Mesothelial cell of epicardium (in vitro differentiated cells): ENCODE data around the gene HNRNPUL1. TPM values are rescaled to one million over a fixed set of nuclear protein-coding genes. Genes with fewer than 3 reads are reported as not detected.

Experiments used
- DNase-seq, 2 experiments: peaks; one replicate each; pipeline ENCODE4 v3.0.0; 2021; ENCODE audit warnings: low spot score in 2 of 2; ENCODE audit not compliant: unreplicated experiment in 2 of 2
- H3K27ac Mint-ChIP-seq: 2 replicates; pipeline ENCODE4 v1.8.0; 2021; ENCODE audit warnings: mixed read lengths
- H3K27me3 Mint-ChIP-seq: 2 replicates; pipeline ENCODE4 v1.8.0; 2021; ENCODE audit warnings: low read depth, mixed read lengths
- H3K36me3 Mint-ChIP-seq: 2 replicates; pipeline ENCODE4 v1.8.0; 2021; ENCODE audit warnings: mixed read lengths
- H3K4me1 Mint-ChIP-seq: 2 replicates; pipeline ENCODE4 v1.8.0; 2021; ENCODE audit warnings: mixed read lengths
- H3K4me3 Mint-ChIP-seq: 2 replicates; pipeline ENCODE4 v1.8.0; 2021; ENCODE audit warnings: mild to moderate bottlenecking, moderate library complexity, mixed read lengths
- H3K9me3 Mint-ChIP-seq: 2 replicates; pipeline ENCODE4 v1.8.0; 2021; ENCODE audit warnings: mixed read lengths
- CTCF ChIP-seq: fragments of 200-600 bp; sonication (generic); IDR thresholded peaks from one replicate; pipeline ENCODE4 v1.5.0; 2021; ENCODE audit warnings: antibody characterized with exemption; ENCODE audit not compliant: unreplicated experiment
- total RNA-seq: library from RNA; stranded (reverse); gene quantifications from 3 replicates; pipeline ENCODE4 v1.2.1, GENCODE V29; 2021

The HNRNPUL1 gene
- total RNA-seq, 1 donor from 2014 or later, result 246 TPM

GRCh38 chr19:41269571-41269970, 5.4 kb downstream of the HNRNPUL1 start:
- Mint-ChIP-seq H3K4me3 (no peak overlapping the region), H3K4me1 (peaks cover 26% of the 10 kb centered on the region), H3K27ac (no peak overlapping the region), H3K9me3 (no peaks in the 10 kb centered on the region), H3K27me3 (no peaks in the 10 kb centered on the region), H3K36me3 (peaks cover 27% of the 10 kb centered on the region)
- DNase-seq, result no peak
- TF ChIP-seq CTCF, result no peak

DNA sequence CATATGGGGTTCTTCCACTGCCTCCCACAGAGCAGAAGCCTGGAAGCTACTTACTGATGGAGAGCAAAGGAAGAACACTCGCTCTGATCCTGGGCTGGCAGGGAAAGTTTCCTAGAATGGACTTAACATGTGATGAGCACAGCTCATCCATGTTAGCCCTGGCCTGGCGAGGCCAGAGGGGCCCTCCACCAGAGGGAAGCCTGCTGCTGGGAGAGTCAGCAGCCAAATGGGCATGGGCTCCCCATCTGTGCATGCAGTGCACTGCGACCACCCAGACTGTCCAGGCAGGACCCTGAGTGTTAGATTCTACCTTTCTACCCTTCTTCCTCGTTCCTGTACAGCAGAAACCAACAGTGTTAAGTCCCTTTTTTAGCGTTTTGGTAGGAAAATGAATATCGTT, 8.9 kb downstream of the HNRNPUL1 start:
- peaks cover 46% of the 10 kb centered on the region for H3K36me3 Mint-ChIP-seq

DNA sequence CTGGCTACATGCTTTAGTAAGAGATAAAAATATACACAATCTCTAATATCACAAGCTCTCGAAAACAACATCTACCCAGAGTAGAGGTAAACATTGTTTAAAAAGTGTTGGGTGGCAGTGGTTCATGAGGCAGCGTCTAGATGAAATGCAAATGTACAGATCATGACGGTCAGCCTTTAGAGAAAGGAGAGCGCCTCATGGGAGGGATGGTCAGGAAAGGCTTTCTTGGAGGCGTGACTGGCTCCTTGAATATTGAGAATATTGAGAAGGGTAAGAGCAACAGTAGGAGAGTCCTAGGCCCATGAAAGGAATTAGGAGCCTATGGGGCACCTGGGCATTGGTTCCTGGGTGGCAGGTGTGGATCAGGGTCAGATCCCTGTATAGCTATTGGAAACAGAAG, 10.6 kb downstream of the HNRNPUL1 start:
- H3K4me3 Mint-ChIP-seq, result no peak overlapping the region
- no peak overlapping the region for H3K27ac Mint-ChIP-seq
- no peaks in the 10 kb centered on the region for H3K4me1 Mint-ChIP-seq
- peaks cover 59% of the 10 kb centered on the region for H3K36me3 Mint-ChIP-seq
- no peak for DNase-seq
- H3K9me3 Mint-ChIP-seq, result no peaks in the 10 kb centered on the region
- no peak for TF ChIP-seq CTCF
- no peaks in the 10 kb centered on the region for H3K27me3 Mint-ChIP-seq

More for the DNA sequence above, 8.9 kb downstream of the HNRNPUL1 start:
- DNase-seq, result no peak
- no peak overlapping the region for H3K27ac Mint-ChIP-seq
- H3K4me3 Mint-ChIP-seq, result no peak overlapping the region
- H3K9me3 Mint-ChIP-seq, result no peaks in the 10 kb centered on the region
- no peaks in the 10 kb centered on the region for H3K27me3 Mint-ChIP-seq
- no peaks in the 10 kb centered on the region for H3K4me1 Mint-ChIP-seq
- TF ChIP-seq CTCF, result no peak

DNA sequence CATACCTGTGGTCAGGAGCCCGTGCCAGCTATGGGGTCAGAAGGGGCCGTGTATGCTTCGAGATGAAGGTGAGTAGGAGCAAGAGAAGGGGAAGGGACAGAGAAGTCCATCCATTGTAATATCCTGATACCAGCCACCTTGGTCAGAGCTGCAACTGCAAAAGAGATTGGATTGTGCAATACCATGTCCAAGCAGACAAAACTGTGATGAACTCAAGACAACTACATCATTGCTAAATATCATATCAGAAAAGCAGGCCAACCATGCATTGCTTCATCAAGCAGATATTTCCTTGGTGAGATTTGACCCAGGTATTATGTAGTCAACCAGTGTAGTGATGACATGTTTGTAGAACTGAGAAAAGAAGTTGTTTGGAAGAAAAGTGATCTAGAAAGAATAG, 12.1 kb downstream of the HNRNPUL1 start:
- no peak overlapping the region for H3K4me3 Mint-ChIP-seq
- TF ChIP-seq CTCF, result no peak
- no peaks in the 10 kb centered on the region for H3K9me3 Mint-ChIP-seq
- no peaks in the 10 kb centered on the region for H3K4me1 Mint-ChIP-seq
- DNase-seq, result no peak
- peaks cover 67% of the 10 kb centered on the region for H3K36me3 Mint-ChIP-seq
- H3K27ac Mint-ChIP-seq, result no peak overlapping the region
- no peaks in the 10 kb centered on the region for H3K27me3 Mint-ChIP-seq

- no peak for TF ChIP-seq CTCF
- H3K4me1 Mint-ChIP-seq, result no peaks in the 10 kb centered on the region
- no peaks in the 10 kb centered on the region for H3K27me3 Mint-ChIP-seq
- peaks cover 63% of the 10 kb centered on the region for H3K36me3 Mint-ChIP-seq
- no peak overlapping the region for H3K4me3 Mint-ChIP-seq
- no peaks in the 10 kb centered on the region for H3K9me3 Mint-ChIP-seq
- no peak for DNase-seq
- H3K27ac Mint-ChIP-seq, result no peak overlapping the region
Measured at GRCh38 chr19:41278478-41278877, 14.3 kb downstream of the HNRNPUL1 start.
